GM23338 (cell line): ENCODE results near the gene CX3CL1. TPM values are rescaled to one million over a fixed set of nuclear protein-coding genes. Genes with fewer than 3 reads are reported as not detected.

Source experiments
- ATAC-seq: fragments of 200-7000 bp; cut with Tn5 transposase; 3 replicates; pipeline ENCODE4 v1.9.1; 2020
- DNase-seq: peaks from one replicate; pipeline ENCODE4 v3.0.0-alpha.2; 2015; ENCODE audit warnings: low spot score
- H2AFZ ChIP-seq: fragments of 200-600 bp; sonication (generic); 2 replicates; pipeline ENCODE4 v1.8.0; 2016; ENCODE audit warnings: antibody characterized with exemption, mild to moderate bottlenecking, moderate library complexity
- H3F3A ChIP-seq: fragments of 200-600 bp; sonication (generic); replicated peaks from 2 replicates; pipeline ENCODE4 v1.8.0; 2017; ENCODE audit warnings: antibody characterized with exemption, mixed run types, low read depth
- H3K27ac ChIP-seq: fragments of 200-600 bp; sonication (generic); 2 replicates; pipeline ENCODE4 v1.6.1; 2016; ENCODE audit warnings: low read depth
- H3K27me3 ChIP-seq: fragments of 200-600 bp; sonication (generic); 2 replicates; pipeline ENCODE4 v1.8.0; 2016; ENCODE audit warnings: mild to moderate bottlenecking, mixed run types, moderate library complexity; ENCODE audit not compliant: insufficient read depth
- H3K36me3 ChIP-seq: fragments of 200-600 bp; sonication (generic); 2 replicates; pipeline ENCODE4 v1.8.0; 2016; ENCODE audit warnings: mild to moderate bottlenecking; ENCODE audit not compliant: insufficient read depth
- H3K4me1 ChIP-seq: fragments of 200-600 bp; sonication (generic); 2 replicates; pipeline ENCODE4 v1.8.0; 2016; ENCODE audit warnings: mild to moderate bottlenecking, moderate library complexity; ENCODE audit not compliant: insufficient read depth
- H3K4me2 ChIP-seq: fragments of 200-600 bp; sonication (generic); 2 replicates; pipeline ENCODE4 v1.7.1; 2017; ENCODE audit warnings: mixed run types
- H3K4me3 ChIP-seq: fragments of 200-600 bp; sonication (generic); 2 replicates; pipeline ENCODE4 v1.6.1; 2016; ENCODE audit warnings: mixed run types
- H3K79me2 ChIP-seq: fragments of 200-600 bp; sonication (generic); replicated peaks from 2 replicates; pipeline ENCODE4 v1.8.0; 2017; ENCODE audit warnings: mild to moderate bottlenecking; ENCODE audit not compliant: insufficient read depth
- H3K9me2 ChIP-seq: fragments of 200-600 bp; sonication (generic); 2 replicates; pipeline ENCODE4 v1.8.0; 2017; ENCODE audit not compliant: insufficient read depth
- H4K20me1 ChIP-seq: fragments of 200-600 bp; sonication (generic); replicated peaks from 2 replicates; pipeline ENCODE4 v1.8.0; 2017; ENCODE audit warnings: mild to moderate bottlenecking; ENCODE audit not compliant: insufficient read depth
- H3K27ac Mint-ChIP-seq: 2 replicates; pipeline ENCODE4 v1.8.0; 2020; ENCODE audit warnings: inconsistent platforms, mild to moderate bottlenecking, moderate library complexity, mixed read lengths
- H3K27me3 Mint-ChIP-seq: 3 replicates; pipeline ENCODE4 v1.8.0; 2022; ENCODE audit warnings: low read depth, mild to moderate bottlenecking, moderate library complexity, mixed read lengths, inconsistent platforms; ENCODE audit not compliant: insufficient read depth, poor library complexity
- H3K36me3 Mint-ChIP-seq: 3 replicates; pipeline ENCODE4 v1.8.0; 2021; ENCODE audit warnings: low read depth, mild to moderate bottlenecking, inconsistent platforms, moderate library complexity, mixed read lengths
- H3K4me1 Mint-ChIP-seq: 3 replicates; pipeline ENCODE4 v1.8.0; 2020; ENCODE audit warnings: mild to moderate bottlenecking, inconsistent platforms, mixed read lengths
- H3K4me3 Mint-ChIP-seq: 3 replicates; pipeline ENCODE4 v1.8.0; 2021; ENCODE audit warnings: moderate library complexity, mild to moderate bottlenecking, inconsistent platforms, mixed read lengths
- H3K9me3 Mint-ChIP-seq: 3 replicates; pipeline ENCODE4 v1.8.0; 2020; ENCODE audit warnings: moderate library complexity, mild to moderate bottlenecking, inconsistent platforms, mixed read lengths
- CREB1 ChIP-seq: fragments of 250-450 bp; sonication (Bioruptor Pico); IDR thresholded peaks from 2 replicates; pipeline ENCODE4 v1.5.0; 2020; ENCODE audit warnings: low read depth, mild to moderate bottlenecking, moderate library complexity
- CTCF ChIP-seq, 2 experiments: fragments of 200-600 bp in 1 of 2; sonication (generic) in 1 of 2; conservative IDR thresholded peaks; 2 replicates each; pipeline versions ENCODE4 v1.5.1 to v1.6.1; 2016 to 2017; ENCODE audit warnings: antibody characterized with exemption in 2 of 2, low read depth in 2 of 2, mild to moderate bottlenecking in 2 of 2, moderate library complexity in 1 of 2
- ETS1 ChIP-seq: IDR thresholded peaks from 2 replicates; pipeline ENCODE4 v1.6.1; 2016; ENCODE audit warnings: antibody characterized with exemption
- EZH2 ChIP-seq: fragments of 200-600 bp; sonication (generic); IDR thresholded peaks from one replicate; pipeline ENCODE4 v1.8.0; 2017; ENCODE audit warnings: antibody characterized with exemption, mild to moderate bottlenecking, low read depth; ENCODE audit not compliant: unreplicated experiment
- NANOG ChIP-seq: IDR thresholded peaks from 2 replicates; pipeline ENCODE4 v1.6.1; 2016; ENCODE audit warnings: antibody characterized with exemption, borderline replicate concordance
- REST ChIP-seq: IDR thresholded peaks from one replicate; pipeline ENCODE4 v1.6.1; 2018; ENCODE audit warnings: antibody characterized with exemption; ENCODE audit not compliant: unreplicated experiment
- STAT1 ChIP-seq: IDR thresholded peaks from one replicate; pipeline ENCODE4 v1.6.1; 2016; ENCODE audit warnings: antibody characterized with exemption; ENCODE audit not compliant: unreplicated experiment
- polyA plus RNA-seq: library from polyadenylated mRNA; unstranded; fragments of >200 nt; fragmentation: Nextera tagmentation; extraction: Ambion mirVana; gene quantifications from 2 replicates; pipeline ENCODE4 v1.2.1, GENCODE V29; 2016
- total RNA-seq: library from RNA; depleted of rRNA; stranded (reverse); fragments of >200 nt; shearing (Covaris generic); gene quantifications from 2 replicates; pipeline ENCODE4 v1.2.3, GENCODE V29; 2014

The CX3CL1 gene
- total and polyA plus RNA-seq, 2 experiments from 2014 or later: 0.24 to 2.8 TPM

GRCh38 chr16:57379579-57379978 lies 7.3 kb downstream of the CX3CL1 start:
- H3K4me1 Mint-ChIP-seq: peaks cover 10% of the 10 kb centered on the region
- no peak overlapping the region for H3K4me2 ChIP-seq
- no peaks in the 10 kb centered on the region for H3F3A ChIP-seq
- H2AFZ ChIP-seq: no peak overlapping the region
- no peak overlapping the region for H3K4me3 ChIP-seq
- H3K27ac Mint-ChIP-seq: no peak overlapping the region
- no peaks in the 10 kb centered on the region for H3K4me1 ChIP-seq
- H3K79me2 ChIP-seq: no peaks in the 10 kb centered on the region
- H3K36me3 Mint-ChIP-seq: no peaks in the 10 kb centered on the region
- DNase-seq: no peak
- no peak overlapping the region for H3K4me3 Mint-ChIP-seq
- H3K27me3 ChIP-seq: no peaks in the 10 kb centered on the region
- H3K27me3 Mint-ChIP-seq: peaks cover 13% of the 10 kb centered on the region
- no peak overlapping the region for H3K27ac ChIP-seq
- no peaks in the 10 kb centered on the region for H3K36me3 ChIP-seq
- H3K9me2 ChIP-seq: peaks cover 3% of the 10 kb centered on the region; the same call in 1 of the 2 replicates
- no peaks in the 10 kb centered on the region; the same call in 2 of the 3 replicates for H3K9me3 Mint-ChIP-seq
- no peak for TF ChIP-seq NANOG
- no peak for TF ChIP-seq EZH2
- no peak for TF ChIP-seq ETS1
- H4K20me1 ChIP-seq: no peaks in the 10 kb centered on the region
- no peak for ATAC-seq

GRCh38 chr16:57380671-57381462 lies 8.6 kb downstream of the CX3CL1 start:
- H3K27me3 ChIP-seq: no peaks in the 10 kb centered on the region
- TF ChIP-seq EZH2 (no peak), STAT1 (no peak), REST (no peak), CREB1 (no peak), CTCF (conservative IDR thresholded peaks at IDR 0.05; ENCODE audit: low read depth in 2 of 2) (no peak)
- no peak overlapping the region for H3K27ac ChIP-seq
- H3K27ac Mint-ChIP-seq: no peak overlapping the region
- H3K36me3 Mint-ChIP-seq: no peaks in the 10 kb centered on the region
- H3K27me3 Mint-ChIP-seq: peaks cover 13% of the 10 kb centered on the region
- H3K9me2 ChIP-seq: peaks cover 3% of the 10 kb centered on the region; the same call in 1 of the 2 replicates
- no peaks in the 10 kb centered on the region; the same call in 2 of the 3 replicates for H3K9me3 Mint-ChIP-seq
- no peak overlapping the region for H3K4me2 ChIP-seq
- H3F3A ChIP-seq: no peaks in the 10 kb centered on the region
- H3K4me3 Mint-ChIP-seq: no peak overlapping the region
- no peak overlapping the region for H2AFZ ChIP-seq
- H3K4me1 Mint-ChIP-seq: peaks cover 9% of the 10 kb centered on the region
- no peaks in the 10 kb centered on the region for H3K4me1 ChIP-seq
- ATAC-seq: no peak
- no peaks in the 10 kb centered on the region for H3K36me3 ChIP-seq
- no peaks in the 10 kb centered on the region for H4K20me1 ChIP-seq
- H3K79me2 ChIP-seq: no peaks in the 10 kb centered on the region
- no peak for DNase-seq
- no peak overlapping the region for H3K4me3 ChIP-seq
